AML-193 (cell line): Measurements from ENCODE around the gene ASGR2.

ENCODE experiments used
- DNase-seq, 2 experiments: peaks; one replicate each; lab custom pipeline; 2025; lab: John Stamatoyannopoulos, UW

ASGR2 gene

GRCh38 chr17:7060165-7060891 is 54.3 kb downstream of the ASGR2 start:
- DNase-seq: no peak

DNA sequence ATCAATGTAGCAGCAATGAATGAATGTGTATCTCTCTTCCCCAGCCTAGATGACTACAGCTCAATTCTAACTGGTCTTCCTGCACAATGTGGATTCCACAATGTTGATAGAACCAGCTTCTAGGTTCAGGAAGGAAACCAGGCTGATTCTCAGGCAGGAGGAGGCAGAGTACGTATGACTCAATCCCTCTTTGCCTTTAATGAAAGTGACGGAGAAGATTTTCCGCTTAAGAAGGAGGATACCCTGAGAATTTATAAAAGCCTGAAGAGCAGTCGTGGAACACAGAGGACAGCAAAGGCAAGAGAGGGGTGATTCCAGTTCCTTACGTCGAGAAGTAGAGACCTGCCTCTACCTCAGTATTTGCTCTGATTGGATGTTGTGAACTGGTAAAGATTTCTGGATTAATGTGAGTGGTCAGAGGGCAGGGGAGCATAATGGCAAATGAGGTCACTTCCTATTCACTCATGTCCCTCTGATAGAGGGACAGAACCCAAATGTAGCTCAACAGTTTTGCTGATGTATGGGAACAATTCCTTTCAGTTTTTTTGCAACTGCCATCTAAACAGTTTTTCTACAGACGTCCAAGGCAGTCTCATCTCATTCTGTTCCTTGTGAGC is 55.7 kb downstream of the ASGR2 start:
- DNase-seq: no peak

- DNase-seq: no peak
Observed at GRCh38 chr17:7056386-7056785, 58.2 kb downstream of the ASGR2 start.
